Activated CD8-positive, alpha-beta T cell treated with anti-CD3 and anti-CD28 coated beads for 36 hours (primary cell): ENCODE measurements around the gene FBXO45. TPM values are rescaled to one million over a fixed set of nuclear protein-coding genes. Genes with fewer than 3 reads are reported as not detected.
"Not testable (repeated sequence)": the region's sequence is repeated elsewhere in the genome, so short reads cannot be mapped to it uniquely, and the experiment has no call there.

ENCODE experiments used
- ATAC-seq: fragments of 200-7000 bp; cut with Tn5 transposase; one replicate; pipeline ENCODE4 v1.10.0; 2021; ENCODE audit warnings: mild to moderate bottlenecking, moderate library complexity
- CTCF ChIA-PET: fragments of 350-600 bp; sonication (Branson Sonifier 250); formaldehyde crosslinking; loops from one replicate; lab custom pipeline; 2021; ENCODE audit warnings: antibody characterized with exemption; lab: Charles Lee
- POLR2A ChIA-PET: fragments of 350-600 bp; sonication (Branson Sonifier 250); formaldehyde crosslinking; loops from one replicate; lab custom pipeline; 2021; ENCODE audit warnings: antibody characterized with exemption; lab: Charles Lee
- DNase-seq: peaks from one replicate; pipeline ENCODE4 v3.0.0-alpha.2; 2020
- H3K27ac Mint-ChIP-seq: one replicate; pipeline ENCODE4 v1.8.0; 2021; ENCODE audit warnings: mild to moderate bottlenecking, mixed read lengths
- H3K27me3 Mint-ChIP-seq: one replicate; pipeline ENCODE4 v1.8.0; 2021; ENCODE audit warnings: mixed read lengths
- H3K36me3 Mint-ChIP-seq: one replicate; pipeline ENCODE4 v1.8.0; 2021; ENCODE audit warnings: low read depth, mixed read lengths
- H3K4me1 Mint-ChIP-seq: one replicate; pipeline ENCODE4 v1.8.0; 2021; ENCODE audit warnings: low read depth, mixed read lengths
- H3K4me3 Mint-ChIP-seq: one replicate; pipeline ENCODE4 v1.8.0; 2021; ENCODE audit warnings: mild to moderate bottlenecking, moderate library complexity, mixed read lengths
- H3K9me3 Mint-ChIP-seq: one replicate; pipeline ENCODE4 v1.8.0; 2021; ENCODE audit warnings: mixed read lengths
- intact Hi-C: fragments of 100-400 bp; cut with micrococcal nuclease; formaldehyde crosslinking; loops from one replicate; pipeline ENCODE4 v1.10.0; 2022
- total RNA-seq, 2 experiments: library from RNA; stranded (reverse); gene quantifications; one replicate each; pipeline ENCODE4 v1.2.3, GENCODE V29; 2021
- TF ChIP-seq, protein P1 (sequence below): fragments of 200-600 bp; IDR thresholded peaks from one replicate; pipeline ENCODE4 v1.8.0; 2022; ENCODE audit warnings: antibody characterized with exemption, mild to moderate bottlenecking

The FBXO45 gene
- total RNA-seq, 2 experiments from 2014 or later: 18.2 TPM

DNA sequence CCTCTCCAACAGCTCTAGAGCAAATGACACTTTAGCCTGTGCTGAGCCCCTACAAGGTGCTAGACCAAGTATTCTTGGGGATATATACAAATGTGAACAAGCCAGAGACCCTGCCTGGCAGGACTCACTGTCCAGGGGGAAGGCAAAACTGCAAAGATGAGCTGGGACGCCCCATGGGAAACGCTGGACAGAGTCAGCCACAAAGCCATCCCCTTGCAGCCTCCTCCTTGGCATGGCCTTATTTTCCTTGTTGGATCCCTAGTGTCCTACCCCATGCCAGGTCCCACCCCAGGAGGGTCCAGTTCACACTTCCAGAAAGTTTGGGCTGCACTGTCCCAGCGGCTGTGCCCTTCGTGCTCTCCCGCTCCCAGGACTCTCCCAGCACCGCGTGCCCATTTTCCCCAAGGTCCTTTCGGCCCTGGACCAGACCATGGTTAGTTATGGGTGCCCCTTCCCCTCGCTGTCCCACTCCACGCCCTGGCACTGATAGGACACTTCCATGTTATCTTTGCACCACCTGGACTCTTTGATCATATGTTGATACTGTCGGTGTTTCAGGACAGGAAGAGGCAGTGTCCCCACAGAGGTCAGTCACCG lies 65.2 kb downstream of the FBXO45 start:
- Mint-ChIP-seq H3K9me3 (no peaks in the 10 kb centered on the region), H3K27ac (peak overlapping the region; percentile 70), H3K27me3 (no peaks in the 10 kb centered on the region), H3K4me3 (peak overlapping the region; percentile 79), H3K4me1 (peaks cover 46% of the 10 kb centered on the region), H3K36me3 (no peaks in the 10 kb centered on the region)
- POLR2A ChIA-PET: interaction anchor here (1.1 kb wide), 1 partner anchor 141 kb away, joined by 3 read pairs; no protein-coding TSS in a partner anchor
- DNase-seq: no peak
- no peak for ATAC-seq
- TF ChIP-seq, protein P1, sequence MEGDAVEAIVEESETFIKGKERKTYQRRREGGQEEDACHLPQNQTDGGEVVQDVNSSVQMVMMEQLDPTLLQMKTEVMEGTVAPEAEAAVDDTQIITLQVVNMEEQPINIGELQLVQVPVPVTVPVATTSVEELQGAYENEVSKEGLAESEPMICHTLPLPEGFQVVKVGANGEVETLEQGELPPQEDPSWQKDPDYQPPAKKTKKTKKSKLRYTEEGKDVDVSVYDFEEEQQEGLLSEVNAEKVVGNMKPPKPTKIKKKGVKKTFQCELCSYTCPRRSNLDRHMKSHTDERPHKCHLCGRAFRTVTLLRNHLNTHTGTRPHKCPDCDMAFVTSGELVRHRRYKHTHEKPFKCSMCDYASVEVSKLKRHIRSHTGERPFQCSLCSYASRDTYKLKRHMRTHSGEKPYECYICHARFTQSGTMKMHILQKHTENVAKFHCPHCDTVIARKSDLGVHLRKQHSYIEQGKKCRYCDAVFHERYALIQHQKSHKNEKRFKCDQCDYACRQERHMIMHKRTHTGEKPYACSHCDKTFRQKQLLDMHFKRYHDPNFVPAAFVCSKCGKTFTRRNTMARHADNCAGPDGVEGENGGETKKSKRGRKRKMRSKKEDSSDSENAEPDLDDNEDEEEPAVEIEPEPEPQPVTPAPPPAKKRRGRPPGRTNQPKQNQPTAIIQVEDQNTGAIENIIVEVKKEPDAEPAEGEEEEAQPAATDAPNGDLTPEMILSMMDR: no peak
- CTCF ChIA-PET: interaction anchor here (0.7 to 2.3 kb wide), 3 partner anchors 8 to 51 kb away, joined by 3 to 9 read pairs (median 5); no protein-coding TSS in a partner anchor
- intact Hi-C loops: no loop called here

DNA sequence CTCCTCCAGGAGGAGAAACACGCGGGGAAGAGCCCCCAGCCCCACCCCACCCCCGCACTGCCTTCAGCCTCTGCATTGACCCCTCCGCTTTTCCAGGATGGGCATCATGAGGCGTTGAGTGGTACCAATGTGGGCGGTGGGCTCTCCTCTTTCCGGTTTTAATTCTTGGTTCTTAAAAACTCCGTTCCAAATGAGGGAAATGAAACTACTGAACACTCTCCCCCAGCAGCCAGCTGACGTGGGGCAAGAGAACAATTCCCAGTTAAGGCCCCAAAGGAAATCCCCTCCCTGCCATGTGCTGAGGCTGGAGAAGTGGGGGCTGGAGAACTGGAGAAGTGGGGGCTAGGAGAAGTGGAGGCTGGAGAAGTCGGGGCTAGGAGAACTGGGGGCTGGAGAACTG lies 65.8 kb downstream of the FBXO45 start:
- Mint-ChIP-seq H3K27me3 (no peaks in the 10 kb centered on the region), H3K36me3 (no peaks in the 10 kb centered on the region), H3K4me1 (peaks cover 52% of the 10 kb centered on the region), H3K4me3 (no peak overlapping the region), H3K9me3 (no peaks in the 10 kb centered on the region), H3K27ac (no peak overlapping the region)
- intact Hi-C loops: no loop called here
- TF ChIP-seq, protein P1: no peak
- DNase-seq (no peak), ATAC-seq (no peak)
- ChIA-PET CTCF (interaction anchor here (0.7 kb wide), 1 partner anchor 25 kb away, joined by 3 read pairs; no protein-coding TSS in a partner anchor), POLR2A (interaction anchor here (1.1 kb wide), 1 partner anchor 140 kb away, joined by 3 read pairs; no protein-coding TSS in a partner anchor)

DNA sequence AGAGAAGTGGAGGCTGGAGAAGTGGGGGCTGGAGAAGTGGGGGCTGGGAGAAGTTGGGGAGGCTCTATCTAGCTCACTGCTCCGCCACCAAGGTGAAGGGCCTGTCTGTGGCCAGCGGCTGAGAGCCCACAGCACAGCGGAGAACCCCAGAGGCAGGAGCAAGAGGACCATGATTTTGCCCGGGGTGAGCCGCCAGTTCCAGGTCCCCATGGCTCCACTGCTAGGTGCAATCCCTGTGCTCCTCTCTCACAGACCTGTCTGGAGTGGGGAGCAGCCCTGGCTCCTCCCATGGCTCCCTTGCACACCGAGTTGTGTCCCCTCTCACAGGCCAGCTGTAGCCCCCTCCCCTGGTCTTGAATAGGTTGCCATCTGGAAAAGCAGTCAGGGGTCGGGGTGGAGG lies 66.4 kb downstream of the FBXO45 start:
- Mint-ChIP-seq H3K27ac (no peak overlapping the region), H3K27me3 (no peaks in the 10 kb centered on the region), H3K4me3 (no peak overlapping the region), H3K36me3 (no peaks in the 10 kb centered on the region), H3K4me1 (peaks cover 48% of the 10 kb centered on the region), H3K9me3 (no peaks in the 10 kb centered on the region)
- ChIA-PET CTCF (no interaction called here), POLR2A (no interaction called here)
- TF ChIP-seq, protein P1: no peak
- ATAC-seq: no peak
- DNase-seq: no peak
- intact Hi-C loops: no loop called here

DNA sequence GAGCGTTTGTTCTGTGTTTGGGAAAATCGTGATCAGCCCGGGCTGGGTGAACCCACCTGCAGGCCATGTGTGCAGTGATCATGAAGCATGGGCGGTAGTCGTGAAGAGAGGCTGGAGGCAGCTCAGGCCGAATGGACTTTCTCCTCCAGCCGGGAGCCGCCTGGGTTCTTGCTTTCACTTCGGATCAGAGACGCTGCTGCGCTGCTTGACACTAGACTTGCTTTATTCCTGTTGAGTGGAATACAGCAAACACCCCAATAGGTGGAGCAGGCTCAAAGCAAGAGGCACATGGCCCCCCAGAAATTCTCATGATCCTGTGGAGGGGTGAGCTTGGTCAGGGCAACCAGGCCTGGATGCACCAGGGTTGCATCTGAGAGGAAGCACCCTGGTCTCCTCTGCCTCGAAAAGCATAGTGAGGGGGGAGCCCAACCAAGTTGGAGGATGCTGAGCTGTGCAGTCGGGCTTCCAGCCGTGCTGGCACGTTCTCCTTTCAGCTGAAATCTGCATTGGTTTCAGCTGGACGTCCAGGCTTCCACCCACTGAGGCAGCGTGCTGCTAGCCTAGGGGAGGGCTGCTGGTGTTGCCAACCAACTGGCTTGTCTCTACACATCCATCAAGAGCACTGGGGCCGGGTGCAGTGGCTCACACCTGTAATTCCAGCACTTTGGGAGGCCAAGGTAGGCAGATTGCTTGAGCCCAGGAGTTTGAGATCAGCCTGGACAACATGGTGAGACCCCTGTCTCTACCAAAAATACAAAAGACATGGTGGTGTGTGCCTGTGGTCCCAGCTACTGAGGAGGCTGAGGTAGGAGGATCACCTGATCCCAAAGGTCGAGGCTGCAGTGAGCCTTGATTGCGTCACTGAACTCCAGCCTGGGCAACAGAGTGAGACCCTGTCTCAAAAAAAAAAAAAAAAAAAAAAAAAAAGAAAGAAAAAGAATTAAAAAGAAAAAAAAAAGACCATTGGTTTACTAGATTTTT lies 68.2 kb downstream of the FBXO45 start:
- no peaks in the 10 kb centered on the region for H3K27me3 Mint-ChIP-seq
- H3K4me1 Mint-ChIP-seq: peaks cover 47% of the 10 kb centered on the region
- ChIA-PET CTCF (interaction anchor here (0.7 to 1.4 kb wide), 5 partner anchors 14 to 201 kb away, joined by 3 to 5 read pairs (median 3); no protein-coding TSS in a partner anchor), POLR2A (no interaction called here)
- intact Hi-C loops: no loop called here
- TF ChIP-seq, protein P1: no peak
- H3K36me3 Mint-ChIP-seq: peaks cover 16% of the 10 kb centered on the region
- no peak overlapping the region for H3K4me3 Mint-ChIP-seq
- no peak overlapping the region for H3K27ac Mint-ChIP-seq
- no peaks in the 10 kb centered on the region for H3K9me3 Mint-ChIP-seq
- no peak for ATAC-seq
- DNase-seq: no peak

DNA sequence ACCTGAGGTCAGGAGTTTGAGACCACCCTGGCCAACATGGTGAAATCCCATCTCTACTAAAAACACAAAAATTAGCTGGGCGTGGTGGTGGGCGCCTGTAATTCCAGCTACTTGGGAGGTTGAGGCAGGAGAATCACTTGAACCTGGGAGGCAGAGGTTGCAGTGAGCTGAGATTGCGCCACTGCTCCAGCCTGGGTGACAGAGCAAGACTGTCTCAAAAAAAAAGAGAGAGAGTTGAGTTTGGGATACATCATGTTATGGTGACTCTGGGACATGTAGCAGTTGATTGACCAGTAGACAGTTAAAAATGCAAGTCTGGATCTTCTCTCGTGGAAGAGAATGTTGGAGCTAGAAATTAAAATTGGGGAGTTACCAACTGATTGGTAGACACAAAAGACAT lies 69.5 kb downstream of the FBXO45 start:
- H3K4me3 Mint-ChIP-seq, intact Hi-C loops, DNase-seq, H3K9me3 Mint-ChIP-seq, H3K27me3 Mint-ChIP-seq, H3K27ac Mint-ChIP-seq, ATAC-seq: not testable (repeated sequence)
- CTCF ChIA-PET: interaction anchor here (1.0 to 2.8 kb wide), 2 partner anchors 27 to 47 kb away, joined by 3 to 19 read pairs; no protein-coding TSS in a partner anchor
- peaks cover 50% of the 10 kb centered on the region for H3K4me1 Mint-ChIP-seq
- H3K36me3 Mint-ChIP-seq: peaks cover 26% of the 10 kb centered on the region
- POLR2A ChIA-PET: interaction anchor here (4.7 to 5.2 kb wide), 2 partner anchors 8 to 27 kb away, joined by 30 to 49 read pairs; no protein-coding TSS in a partner anchor
